GM12801 (cell line): ENCODE data around the gene ST3GAL4.

Experiments used
- CTCF ChIP-seq: IDR thresholded peaks from one replicate; pipeline ENCODE4 v1.5.1; 2011; ENCODE audit warnings: control low read depth; ENCODE audit not compliant: insufficient read length; ENCODE audit errors: extremely low read depth

The ST3GAL4 gene

GRCh38 chr11:126343051-126343450 is 12.4 kb upstream of the ST3GAL4 start:
- no peak for TF ChIP-seq CTCF

- no peak for TF ChIP-seq CTCF
Measured at GRCh38 chr11:126344141-126345080, 11.1 kb upstream of the ST3GAL4 start.

- TF ChIP-seq CTCF = no peak
Measured at GRCh38 chr11:126345283-126345682, 10.2 kb upstream of the ST3GAL4 start.

- no peak for TF ChIP-seq CTCF
Measured at GRCh38 chr11:126345759-126346585, 9.5 kb upstream of the ST3GAL4 start.

GRCh38 chr11:126346586-126346940 is 8.9 kb upstream of the ST3GAL4 start:
- TF ChIP-seq CTCF = no peak

- no peak for TF ChIP-seq CTCF
Measured at GRCh38 chr11:126347751-126348668, 7.5 kb upstream of the ST3GAL4 start.
